ENCODE measurements around the gene HLF. TPM values are rescaled to one million over a fixed set of nuclear protein-coding genes. Genes with fewer than 3 reads are reported as not detected.

HLF gene
- total and polyA plus RNA-seq, 2 donors (not counting 3 experiments of a cell fraction or from before 2014, with no cell fraction given): not detected

GRCh38 chr17:55326030-55326429, 61.3 kb downstream of the HLF start:
- BruUV-seq (replicated peaks): no TSS peak
- intact Hi-C loops (cut with micrococcal nuclease): no loop called here
- H3K4me1 ChIP-seq (ENCODE audit: control insufficient read depth, extremely low read depth, insufficient read depth, low read length): no peaks in the 10 kb centered on the region
- no peak overlapping the region for H3K4me3 ChIP-seq (replicated peaks in 1 of 3; ENCODE audit: insufficient read depth in 1 of 3, low read depth in 1 of 3, low read length in 3 of 3)
- dilution Hi-C loops (cut with MboI; ENCODE audit: extremely low pct_ligation_motif_present, low sequenced_read_pairs): no loop called here
- POLR2A ChIA-PET: no interaction called here
- no peaks in the 10 kb centered on the region for H3K9me3 ChIP-seq (replicated peaks; ENCODE audit: control insufficient read depth, insufficient read depth, low read length)
- no peak for DNase-seq (ENCODE audit: low read depth, low spot score)
- no peak for FAIRE-seq
- no peak overlapping the region for H3K27ac ChIP-seq (ENCODE audit: insufficient read depth, low read depth, low read length)
- H2AFZ ChIP-seq (ENCODE audit: low read depth, low read length): no peak overlapping the region
- CTCF ChIA-PET: interaction anchor here (0.9 kb wide), 1 partner anchor 30 kb away, joined by 4 read pairs; no protein-coding TSS in a partner anchor
- no peak overlapping the region for H3K9ac ChIP-seq (replicated peaks; ENCODE audit: extremely low read depth, insufficient read depth, low read length)
- H3K36me3 ChIP-seq (ENCODE audit: control insufficient read depth in 2 of 2, extremely low read depth in 1 of 2, insufficient read depth in 2 of 2, low read length in 2 of 2): no peaks in the 10 kb centered on the region
- TF ChIP-seq POLR2A (IDR thresholded peaks at IDR 0.05; ENCODE audit: low read depth, low read length): no peak
- no peak for TF ChIP-seq CTCF (IDR thresholded peaks at IDR 0.05; ENCODE audit: extremely low read depth in 1 of 2, insufficient read depth in 1 of 2, low read depth in 1 of 2, low read length in 2 of 2)
- TF ChIP-seq FOS (IDR thresholded peaks at IDR 0.05; ENCODE audit: borderline replicate concordance, insufficient read depth, low read length): no peak
- no peak for TF ChIP-seq MAX (IDR thresholded peaks at IDR 0.05; ENCODE audit: insufficient read depth, insufficient read length)
- TF ChIP-seq MYC (IDR thresholded peaks at IDR 0.05; ENCODE audit: low read depth, low read length): no peak
- no peak for TF ChIP-seq GATA2 (IDR thresholded peaks at IDR 0.05; ENCODE audit: insufficient read depth, insufficient read length, low read depth, low read length)
- no peak for TF ChIP-seq JUN (IDR thresholded peaks at IDR 0.05; ENCODE audit: borderline replicate concordance, insufficient read depth, insufficient read length, low read depth)
- no peak for TF ChIP-seq POLR2AphosphoS5 (IDR thresholded peaks at IDR 0.05; ENCODE audit: insufficient read depth, low read depth, low read length)
- TF ChIP-seq EZH2 (IDR thresholded peaks at IDR 0.05; ENCODE audit: borderline replicate concordance, low read depth, low read length, severe bottlenecking): no peak
- no peaks in the 10 kb centered on the region for H4K20me1 ChIP-seq (replicated peaks; ENCODE audit: control insufficient read depth, extremely low read depth, insufficient read depth, low read length)
- no peaks in the 10 kb centered on the region for H3K79me2 ChIP-seq (ENCODE audit: control insufficient read depth, insufficient read depth, low read length)
- H3K9me1 ChIP-seq (replicated peaks; ENCODE audit: control insufficient read depth, extremely low read depth, insufficient read depth, low read length): no peaks in the 10 kb centered on the region
- H3K27me3 ChIP-seq (ENCODE audit: control insufficient read depth in 2 of 2, insufficient read depth in 2 of 2, low read length in 2 of 2): no peaks in the 10 kb centered on the region
- no peak overlapping the region for H3K4me2 ChIP-seq (ENCODE audit: insufficient read depth, low read length)

All from endothelial cell of umbilical vein (primary cell).